Kidney epithelial cell (primary cell): Measurements from ENCODE around the gene ICOSLG. TPM values are rescaled to one million over a fixed set of nuclear protein-coding genes. Genes with fewer than 3 reads are reported as not detected.

ENCODE experiments used
- DNase-seq: peaks from one replicate; pipeline ENCODE4 v3.0.0-alpha.2; 2010; ENCODE audit warnings: low read depth
- H3K27me3 ChIP-seq: 2 replicates; pipeline ENCODE4 v1.6.0; 2011; ENCODE audit warnings: low read length; ENCODE audit not compliant: control insufficient read depth, insufficient read depth
- H3K36me3 ChIP-seq: 2 replicates; pipeline ENCODE4 v1.5.1; 2011; ENCODE audit warnings: low read length; ENCODE audit not compliant: control insufficient read depth, insufficient read depth
- H3K4me3 ChIP-seq: 2 replicates; pipeline ENCODE4 v1.5.1; 2011; ENCODE audit warnings: low read depth, mild to moderate bottlenecking, control low read depth, low read length
- CTCF ChIP-seq: IDR thresholded peaks from 2 replicates; pipeline ENCODE4 v1.5.1; 2011; ENCODE audit warnings: mild to moderate bottlenecking, moderate library complexity, low read length, control low read depth, inconsistent platforms; ENCODE audit not compliant: insufficient read depth, poor library complexity, severe bottlenecking
- total RNA-seq: library from RNA; depleted of rRNA; stranded (reverse); fragments of >200 nt; gene quantifications from 2 replicates; pipeline ENCODE4 v1.2.3, GENCODE V29; 2015

Gene ICOSLG
- total RNA-seq, 1 donor from 2014 or later, result 1.6 TPM

DNA sequence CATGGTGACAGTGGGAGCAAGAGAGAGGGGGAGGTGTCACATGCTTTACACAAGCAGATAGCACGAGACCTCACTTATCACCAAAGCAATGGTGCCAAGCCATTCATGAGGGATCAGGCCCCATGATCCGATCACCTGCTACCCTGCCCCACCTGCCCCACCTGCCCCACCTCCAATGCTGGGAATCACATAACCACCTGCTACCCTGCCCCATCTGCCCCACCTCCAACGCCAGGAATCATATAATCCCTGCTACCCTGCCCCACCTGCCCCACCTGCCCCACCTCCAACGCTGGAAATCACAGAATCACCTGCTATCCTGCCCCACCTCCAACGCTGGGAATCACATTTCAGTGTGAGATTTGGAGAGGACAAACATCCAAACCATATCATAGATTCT, 34.3 kb upstream of the ICOSLG start:
- no peak for TF ChIP-seq CTCF
- Histone ChIP-seq H3K4me3 (no peak overlapping the region), H3K27me3 (no peaks in the 10 kb centered on the region), H3K36me3 (no peaks in the 10 kb centered on the region)
- no peak for DNase-seq

DNA sequence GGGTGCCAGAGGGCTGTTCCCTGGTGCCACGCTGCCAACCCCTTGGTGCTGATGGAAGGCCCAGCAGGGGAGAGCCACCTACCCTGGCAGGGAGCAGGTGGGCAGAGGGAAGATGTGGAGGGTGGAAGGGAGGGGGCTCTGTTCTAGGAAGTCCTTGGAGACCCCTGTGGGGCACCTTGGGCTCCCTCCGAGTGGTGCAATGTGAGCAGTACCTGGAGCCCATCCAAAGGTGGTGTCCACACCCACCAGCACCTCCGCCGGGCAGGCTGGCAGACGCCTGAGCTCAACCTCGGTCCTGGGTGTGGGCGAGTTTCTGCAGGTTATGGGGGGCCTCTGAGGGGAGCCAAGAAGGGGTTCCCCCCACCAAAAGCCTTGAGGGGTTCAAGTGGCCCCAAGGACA, 32.3 kb upstream of the ICOSLG start:
- H3K4me3 ChIP-seq, result no peak overlapping the region
- DNase-seq, result no peak
- no peak for TF ChIP-seq CTCF

GRCh38 chr21:44272284-44272858, 31.6 kb upstream of the ICOSLG start:
- no peak overlapping the region for H3K4me3 ChIP-seq
- TF ChIP-seq CTCF, result no peak
- H3K36me3 ChIP-seq, result no peaks in the 10 kb centered on the region
- no peak for DNase-seq
- no peaks in the 10 kb centered on the region for H3K27me3 ChIP-seq

More for the DNA sequence above, 32.3 kb upstream of the ICOSLG start:
- H3K27me3 ChIP-seq, result no peaks in the 10 kb centered on the region
- H3K36me3 ChIP-seq, result no peaks in the 10 kb centered on the region

DNA sequence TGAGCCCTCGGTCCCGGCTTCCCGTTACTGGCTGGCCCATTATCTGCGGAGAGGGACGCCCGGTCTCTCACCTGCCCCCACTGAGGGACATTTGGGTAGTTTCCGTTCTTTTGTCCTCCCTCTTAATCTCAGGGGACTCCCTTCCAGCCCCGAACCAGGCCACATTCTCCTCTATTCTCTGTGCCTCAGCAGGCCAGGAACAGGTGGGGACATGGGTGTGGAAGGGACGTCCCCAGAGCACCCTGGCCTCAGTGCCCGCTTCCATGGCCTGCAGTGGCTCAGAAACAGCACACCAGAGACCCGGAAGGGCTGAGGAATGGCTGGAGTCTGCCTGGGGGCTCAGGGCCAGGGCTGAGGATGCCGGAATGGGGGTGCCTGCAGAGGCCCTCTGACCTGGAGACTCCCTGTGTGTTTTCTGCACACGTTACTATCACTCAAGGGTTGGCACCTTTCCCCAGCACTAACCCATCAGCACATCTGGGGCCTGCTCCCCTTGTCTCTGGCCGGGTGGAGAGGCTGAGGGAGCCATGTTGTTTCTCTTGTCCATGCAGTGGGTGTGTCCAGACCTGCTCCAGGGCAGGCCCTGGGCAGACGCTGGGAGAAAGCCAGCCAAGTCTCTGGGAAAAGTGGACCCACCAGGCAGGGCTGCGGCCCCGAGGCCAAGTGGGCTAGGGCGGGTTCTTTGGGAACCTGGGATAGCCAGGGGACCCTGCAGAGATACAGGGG, 31.0 kb upstream of the ICOSLG start:
- H3K4me3 ChIP-seq, result no peak overlapping the region
- TF ChIP-seq CTCF, result no peak
- no peak for DNase-seq
- H3K27me3 ChIP-seq, result no peaks in the 10 kb centered on the region
- no peaks in the 10 kb centered on the region for H3K36me3 ChIP-seq

GRCh38 chr21:44269090-44269489, 28.3 kb upstream of the ICOSLG start:
- DNase-seq, result no peak
- Histone ChIP-seq H3K27me3 (no peaks in the 10 kb centered on the region), H3K36me3 (no peaks in the 10 kb centered on the region), H3K4me3 (no peak overlapping the region)
- TF ChIP-seq CTCF, result no peak

GRCh38 chr21:44267655-44268142, 27.0 kb upstream of the ICOSLG start:
- no peaks in the 10 kb centered on the region for H3K36me3 ChIP-seq
- no peak overlapping the region for H3K4me3 ChIP-seq
- peaks cover 5% of the 10 kb centered on the region for H3K27me3 ChIP-seq
- DNase-seq, result no peak
- TF ChIP-seq CTCF, result no peak
